Right forelimb (tissue), 1 donor: ENCODE results near the gene MAGI2.

Experiments
- DNase-seq: peaks from one replicate; pipeline ENCODE4 v3.0.0-alpha.2; 2018

Gene MAGI2

DNA sequence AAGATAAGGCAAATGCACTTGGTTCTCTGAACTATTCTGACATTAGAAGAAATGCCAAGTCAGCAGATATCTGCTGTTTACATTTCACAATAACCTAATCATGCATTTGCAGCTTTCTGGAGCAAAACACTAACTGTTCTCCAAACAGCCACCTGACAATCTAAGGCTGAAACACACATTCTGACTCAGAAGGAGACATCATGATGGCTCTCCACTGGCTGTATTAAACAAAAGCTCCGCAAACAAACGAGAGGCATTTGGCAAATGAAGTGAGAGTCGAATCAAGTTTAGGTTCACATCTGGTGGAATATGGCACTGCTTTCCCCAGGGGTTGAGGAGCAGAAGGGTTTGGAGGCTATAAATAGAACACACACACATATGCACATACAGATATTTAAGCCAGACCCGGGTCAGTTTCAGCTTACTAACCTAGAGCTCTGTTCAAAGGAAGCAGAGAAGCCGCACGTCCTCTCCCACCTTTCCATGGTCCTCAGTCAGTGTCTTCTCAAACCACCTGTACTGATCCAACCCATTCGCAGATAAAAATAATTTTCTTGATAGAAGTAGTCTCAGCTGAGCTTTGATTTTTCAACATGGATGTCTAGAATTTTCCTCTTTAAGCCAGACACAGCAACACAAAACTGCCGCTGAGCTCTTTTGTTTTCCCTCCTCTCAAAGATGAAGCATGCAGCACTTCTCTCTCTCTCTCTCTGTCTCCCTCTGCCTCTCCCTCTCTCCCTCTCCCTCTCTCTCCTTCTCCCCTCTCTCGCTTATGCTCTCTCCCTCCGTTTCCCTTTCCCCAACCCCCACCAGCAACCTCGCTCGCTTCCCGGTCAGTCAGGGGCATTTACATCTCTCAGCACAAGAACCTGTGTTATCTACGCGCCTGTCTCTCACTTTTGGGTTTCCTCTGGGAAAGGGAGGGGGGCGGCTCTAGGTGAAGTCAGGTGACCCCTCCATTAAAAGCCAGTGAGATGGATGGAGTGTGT lies 682.8 kb downstream of the MAGI2 start:
- DNase-seq: peak; percentile 56

- DNase-seq: no peak
Measured at GRCh38 chr7:78769481-78770101, 683.9 kb downstream of the MAGI2 start.

GRCh38 chr7:78768859-78769258 lies 684.6 kb downstream of the MAGI2 start:
- no peak for DNase-seq

GRCh38 chr7:78765943-78766729 lies 687.3 kb downstream of the MAGI2 start:
- no peak for DNase-seq

GRCh38 chr7:78764571-78764970 lies 688.9 kb downstream of the MAGI2 start:
- no peak for DNase-seq

DNA sequence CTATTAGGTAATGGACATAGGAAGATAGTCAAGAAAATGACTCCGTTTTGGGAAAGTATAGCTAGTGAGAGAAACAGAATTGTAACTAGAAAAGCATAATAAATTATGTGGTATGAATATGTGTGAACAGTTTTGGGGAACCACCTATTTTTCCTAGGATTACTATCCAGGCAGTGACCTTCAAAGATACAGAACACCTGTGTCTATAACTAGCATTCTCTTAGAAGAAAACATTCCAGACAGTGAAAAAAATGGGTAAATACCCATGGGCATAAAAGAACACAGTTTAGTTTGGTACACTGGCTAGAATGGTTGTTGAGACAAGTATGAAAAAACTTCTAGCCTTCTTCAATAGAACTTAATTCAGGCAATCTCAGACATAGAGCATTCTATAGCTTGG lies 690.8 kb downstream of the MAGI2 start:
- no peak for DNase-seq

- DNase-seq: no peak
Measured at GRCh38 chr7:78760620-78761355, 692.7 kb downstream of the MAGI2 start.

- DNase-seq: no peak
Measured at GRCh38 chr7:78752554-78752953, 700.9 kb downstream of the MAGI2 start.

- no peak for DNase-seq
Measured at GRCh38 chr7:78751253-78751652, 702.2 kb downstream of the MAGI2 start.

DNA sequence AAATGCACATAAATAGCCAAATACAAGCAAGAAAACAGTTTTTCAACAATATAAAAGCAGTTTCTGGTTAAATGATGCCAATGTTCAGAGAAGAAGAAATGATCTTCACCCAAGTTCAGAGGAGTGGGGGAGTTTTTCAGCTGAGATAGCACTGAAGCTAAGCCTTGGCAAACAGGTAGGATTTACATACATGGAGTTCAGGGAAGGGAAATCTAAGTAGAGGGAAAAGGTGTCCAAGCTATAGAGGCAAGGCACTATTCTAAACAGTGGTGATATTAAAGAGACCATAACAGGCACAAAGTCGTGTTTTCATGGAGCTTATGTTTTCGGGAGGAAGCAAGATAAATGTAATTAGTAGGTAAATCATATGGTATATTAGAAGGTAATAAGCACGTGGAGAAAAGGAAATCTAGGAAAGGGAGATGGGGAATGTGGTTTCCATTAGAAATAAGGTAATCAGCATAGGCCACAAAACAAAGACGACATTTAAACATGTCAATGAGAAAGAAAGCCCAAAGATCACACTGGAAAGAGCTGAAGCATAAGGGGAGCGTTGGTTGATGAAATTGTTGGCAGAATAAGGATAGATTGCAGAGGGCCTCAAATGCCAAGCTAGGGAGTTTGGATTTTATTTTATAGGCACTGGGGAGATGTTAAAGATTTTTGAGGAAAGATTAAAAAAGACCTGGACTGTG lies 704.3 kb downstream of the MAGI2 start:
- no peak for DNase-seq

GRCh38 chr7:78747592-78747991 lies 705.9 kb downstream of the MAGI2 start:
- no peak for DNase-seq

DNA sequence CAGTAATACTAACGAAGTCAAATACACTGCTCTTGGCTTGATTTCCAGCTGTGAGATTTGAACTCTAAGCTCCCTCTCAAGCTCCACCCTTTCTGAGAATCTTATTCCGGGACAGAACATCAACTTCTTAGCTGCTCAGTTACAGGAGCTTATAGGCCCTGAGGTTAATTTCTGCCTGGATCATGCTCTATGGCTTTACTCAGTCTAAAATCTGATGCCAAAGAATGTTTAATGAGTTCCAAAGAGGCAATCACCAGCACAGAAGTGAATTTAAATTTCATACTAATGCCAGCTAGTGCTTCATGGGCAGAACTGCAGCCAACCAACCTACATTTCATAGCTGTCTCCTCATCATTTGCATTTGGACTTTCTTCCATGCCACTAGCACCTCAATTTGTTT lies 707.2 kb downstream of the MAGI2 start:
- no peak for DNase-seq

GRCh38 chr7:78742694-78743093 lies 710.8 kb downstream of the MAGI2 start:
- DNase-seq: no peak

- DNase-seq: no peak
Measured at GRCh38 chr7:78736548-78736947, 716.9 kb downstream of the MAGI2 start.

DNA sequence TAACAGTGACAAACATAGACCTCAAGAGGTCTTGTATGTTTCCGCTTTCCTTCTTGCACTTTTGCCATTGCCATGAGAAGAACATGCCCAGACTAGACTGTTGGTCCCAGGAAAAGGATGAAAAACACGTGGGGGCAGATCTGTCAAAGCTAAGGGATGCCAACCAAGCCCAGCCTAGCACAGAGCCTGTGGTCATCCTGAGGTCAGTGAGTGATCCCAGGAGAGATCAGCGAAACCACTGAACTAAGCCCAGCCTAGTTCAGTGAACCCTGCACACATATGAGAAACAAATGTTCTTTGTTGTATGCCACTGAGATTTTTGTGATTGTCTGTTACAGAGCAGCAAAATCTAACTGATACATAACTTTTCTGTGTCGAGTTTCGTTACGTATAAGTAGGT lies 718.8 kb downstream of the MAGI2 start:
- no peak for DNase-seq

- no peak for DNase-seq
Measured at GRCh38 chr7:78720066-78720465, 733.4 kb downstream of the MAGI2 start.

- DNase-seq: no peak
Measured at GRCh38 chr7:78718212-78718611, 735.3 kb downstream of the MAGI2 start.

- DNase-seq: no peak
Measured at GRCh38 chr7:78716876-78717275, 736.6 kb downstream of the MAGI2 start.

DNA sequence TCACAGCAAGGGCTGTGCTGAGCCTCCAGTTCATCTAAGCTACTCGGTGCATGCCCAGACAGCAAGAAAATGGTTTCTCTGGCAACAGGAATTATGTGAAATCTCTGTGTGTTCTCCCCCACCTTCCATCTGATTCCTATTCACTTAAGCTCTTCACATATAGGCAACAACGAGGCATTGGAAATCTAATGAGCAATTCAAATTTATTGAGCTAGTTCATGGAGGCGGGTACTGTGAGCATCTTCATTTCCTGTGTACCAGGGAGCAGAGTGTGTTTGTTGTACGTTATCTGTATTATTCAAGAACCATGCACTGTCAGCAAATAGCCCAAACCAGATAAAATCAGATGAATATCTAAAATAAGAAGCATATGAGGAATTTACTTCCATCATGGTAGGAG lies 739.1 kb downstream of the MAGI2 start:
- no peak for DNase-seq

- no peak for DNase-seq
Measured at GRCh38 chr7:78712111-78712510, 741.4 kb downstream of the MAGI2 start.

DNA sequence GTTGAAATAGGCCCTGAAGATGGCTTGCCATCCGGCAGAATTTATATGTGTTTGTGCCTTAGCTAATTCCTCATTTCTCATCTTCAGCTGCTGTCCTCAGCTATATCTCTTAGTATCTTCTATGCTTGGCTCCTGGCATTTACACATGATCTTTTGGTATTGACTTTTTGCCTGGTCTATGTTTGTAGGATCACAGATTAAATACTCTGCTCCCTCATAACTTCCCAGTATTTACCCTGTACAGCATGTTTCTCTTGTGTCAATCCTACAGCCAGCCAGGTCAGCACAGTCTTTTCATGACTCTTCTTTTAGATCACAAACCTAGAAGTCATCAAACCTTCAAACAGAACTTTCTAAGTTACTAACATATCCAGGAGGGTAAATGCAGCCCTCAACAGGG lies 743.8 kb downstream of the MAGI2 start:
- no peak for DNase-seq

- DNase-seq: no peak
Measured at GRCh38 chr7:78704504-78704903, 749.0 kb downstream of the MAGI2 start.
